Endothelial cell of hepatic sinusoid (primary cell): ENCODE data around the gene ARHGEF10L.

Experiments
- in situ Hi-C: cut with HindIII; loops from 2 replicates; pipeline ENCODE4 v1.10.0; 2017; ENCODE audit warnings: low sequenced_read_pairs

Gene ARHGEF10L

GRCh38 chr1:17587693-17588047 is 48.2 kb downstream of the ARHGEF10L start:
- in situ Hi-C loops: no loop called here

GRCh38 chr1:17588048-17588871 is 48.8 kb downstream of the ARHGEF10L start:
- in situ Hi-C loops: no loop called here

- in situ Hi-C loops: no loop called here
Measured at GRCh38 chr1:17591814-17592430, 52.4 kb downstream of the ARHGEF10L start.

- in situ Hi-C loops: no loop called here
Measured at GRCh38 chr1:17594026-17594425, 54.5 kb downstream of the ARHGEF10L start.

GRCh38 chr1:17594690-17595601 is 55.4 kb downstream of the ARHGEF10L start:
- in situ Hi-C loops: loop anchor here (5.0 kb wide), 1 partner anchor 58 kb away; the partner anchor contains the start of gene ARHGEF10L

GRCh38 chr1:17595602-17595925 is 56.1 kb downstream of the ARHGEF10L start:
- in situ Hi-C loops: loop anchor here (5.0 kb wide), 1 partner anchor 58 kb away; the partner anchor contains the start of gene ARHGEF10L

- in situ Hi-C loops: loop anchor here (5.0 kb wide), 1 partner anchor 59 kb away; the partner anchor contains the start of gene ARHGEF10L
Measured at GRCh38 chr1:17596186-17596585, 56.7 kb downstream of the ARHGEF10L start.

GRCh38 chr1:17596651-17597509 is 57.4 kb downstream of the ARHGEF10L start:
- in situ Hi-C loops: loop anchor here (5.0 kb wide), 1 partner anchor 60 kb away; the partner anchor contains the start of gene ARHGEF10L

- in situ Hi-C loops: loop anchor here (5.0 kb wide), 1 partner anchor 60 kb away; the partner anchor contains the start of gene ARHGEF10L
Measured at GRCh38 chr1:17597651-17598050, 58.2 kb downstream of the ARHGEF10L start.

GRCh38 chr1:17598251-17598650 is 58.8 kb downstream of the ARHGEF10L start:
- in situ Hi-C loops: loop anchor here (5.0 kb wide), 1 partner anchor 61 kb away; the partner anchor contains the start of gene ARHGEF10L

GRCh38 chr1:17599291-17599953 is 59.9 kb downstream of the ARHGEF10L start:
- in situ Hi-C loops: loop anchor here (5.0 kb wide), 1 partner anchor 62 kb away; the partner anchor contains the start of gene ARHGEF10L

- in situ Hi-C loops: loop anchor here (5.0 kb wide), 2 partner anchors 63 to 103 kb away; partner anchors contain the start of gene ARHGEF10L
Measured at GRCh38 chr1:17599954-17600300, 60.4 kb downstream of the ARHGEF10L start.

GRCh38 chr1:17600321-17600720 is 60.8 kb downstream of the ARHGEF10L start:
- in situ Hi-C loops: loop anchor here (5.0 kb wide), 1 partner anchor 103 kb away; no protein-coding TSS in a partner anchor

GRCh38 chr1:17601643-17602382 is 62.3 kb downstream of the ARHGEF10L start:
- in situ Hi-C loops: loop anchor here (5.0 kb wide), 1 partner anchor 105 kb away; no protein-coding TSS in a partner anchor

- in situ Hi-C loops: loop anchor here (5.0 kb wide), 1 partner anchor 106 kb away; no protein-coding TSS in a partner anchor
Measured at GRCh38 chr1:17603091-17603841, 63.8 kb downstream of the ARHGEF10L start.

GRCh38 chr1:17605582-17606344 is 66.3 kb downstream of the ARHGEF10L start:
- in situ Hi-C loops: no loop called here

GRCh38 chr1:17606826-17607440 is 67.4 kb downstream of the ARHGEF10L start:
- in situ Hi-C loops: no loop called here
